SK-MEL-5 (cell line): ENCODE data around the gene PPFIBP2. TPM values are rescaled to one million over a fixed set of nuclear protein-coding genes. Genes with fewer than 3 reads are reported as not detected.
"Not testable (repeated sequence)": the region's sequence is repeated elsewhere in the genome, so short reads cannot be mapped to it uniquely, and the experiment has no call there.

Experiments used
- DNase-seq: peaks from one replicate; pipeline ENCODE4 v3.0.0-alpha.2; 2016; ENCODE audit warnings: low read depth, low spot score
- in situ Hi-C: cut with HindIII; loops from 2 replicates; pipeline ENCODE4 v1.10.0; 2016; ENCODE audit warnings: low sequenced_read_pairs, high pct_unique_total_duplicates, low pct_unique_long_range_greater_than_20kb
- total RNA-seq: library from RNA; depleted of rRNA; stranded (reverse); fragments of >200 nt; shearing (Covaris generic); gene quantifications from 2 replicates; pipeline ENCODE4 v1.2.3, GENCODE V29; 2014

Gene PPFIBP2
- total RNA-seq, 1 experiment from 2014 or later, result 23.6 TPM

GRCh38 chr11:7654195-7654705 lies 140.5 kb downstream of the PPFIBP2 start:
- in situ Hi-C loops, result no loop called here
- DNase-seq, result no peak

GRCh38 chr11:7655253-7656217 lies 141.7 kb downstream of the PPFIBP2 start:
- in situ Hi-C loops, result no loop called here
- DNase-seq, result no peak

GRCh38 chr11:7656704-7657103 lies 142.9 kb downstream of the PPFIBP2 start:
- no peak for DNase-seq
- in situ Hi-C loops, result no loop called here

- in situ Hi-C loops, result no loop called here
- DNase-seq, result peak; percentile 78
These were observed 143.7 kb downstream of the PPFIBP2 start for GRCh38 chr11:7657306-7658025.

- in situ Hi-C loops, DNase-seq: not testable (repeated sequence)
These were observed 149.7 kb downstream of the PPFIBP2 start for GRCh38 chr11:7663531-7663930.

- no peak for DNase-seq
- in situ Hi-C loops, result no loop called here
These were observed 151.1 kb downstream of the PPFIBP2 start for GRCh38 chr11:7664867-7665266.

GRCh38 chr11:7665473-7666291 lies 151.9 kb downstream of the PPFIBP2 start:
- peak; percentile 78 for DNase-seq
- in situ Hi-C loops, result no loop called here

GRCh38 chr11:7666292-7666866 lies 152.6 kb downstream of the PPFIBP2 start:
- in situ Hi-C loops, result no loop called here
- DNase-seq, result no peak

GRCh38 chr11:7667460-7667859 lies 153.7 kb downstream of the PPFIBP2 start:
- in situ Hi-C loops, result no loop called here
- no peak for DNase-seq

GRCh38 chr11:7668464-7668863 lies 154.7 kb downstream of the PPFIBP2 start:
- no peak for DNase-seq
- in situ Hi-C loops, result no loop called here

- in situ Hi-C loops, result no loop called here
- peak; percentile 98 for DNase-seq
These were observed 155.1 kb downstream of the PPFIBP2 start for GRCh38 chr11:7668911-7669310.

- in situ Hi-C loops, result no loop called here
- DNase-seq, result no peak
These were observed 156.8 kb downstream of the PPFIBP2 start for GRCh38 chr11:7670641-7671040.

GRCh38 chr11:7671347-7672215 lies 157.8 kb downstream of the PPFIBP2 start:
- DNase-seq, result no peak
- in situ Hi-C loops, result no loop called here

GRCh38 chr11:7672276-7672959 lies 158.6 kb downstream of the PPFIBP2 start:
- no peak for DNase-seq
- in situ Hi-C loops, result no loop called here

- in situ Hi-C loops, result no loop called here
- no peak for DNase-seq
These were observed 159.3 kb downstream of the PPFIBP2 start, which contains the start of gene CYB5R2 for GRCh38 chr11:7672960-7673723. TSS of gene CYB5R2 (minus strand) at chr11:7673500. CDS start at chr11:7672825, 675 bp downstream.
